Activated CD4-positive, alpha-beta memory T cell treated with anti-CD3 and anti-CD28 coated beads, Interleukin-2, amount 10 ng/mL, durations not matched to agents 7 days and 5 days (primary cell): ENCODE results near the gene TEX2. TPM values are rescaled to one million over a fixed set of nuclear protein-coding genes. Genes with fewer than 3 reads are reported as not detected.

Experiments used
- CTCF ChIA-PET: fragments of 350-600 bp; sonication (Branson Sonifier 250); formaldehyde crosslinking; loops from one replicate; lab custom pipeline; 2021; ENCODE audit warnings: antibody characterized with exemption, inconsistent platforms; lab: Charles Lee
- POLR2A ChIA-PET: fragments of 350-600 bp; sonication (Branson Sonifier 250); formaldehyde crosslinking; loops from one replicate; lab custom pipeline; 2021; ENCODE audit warnings: antibody characterized with exemption; lab: Charles Lee
- DNase-seq: peaks from one replicate; pipeline ENCODE4 v3.0.0-alpha.2; 2020
- H3K27ac Mint-ChIP-seq: one replicate; pipeline ENCODE4 v1.8.0; 2021; ENCODE audit warnings: mild to moderate bottlenecking, mixed read lengths
- H3K27me3 Mint-ChIP-seq: one replicate; pipeline ENCODE4 v1.8.0; 2021; ENCODE audit warnings: mixed read lengths
- H3K36me3 Mint-ChIP-seq: one replicate; pipeline ENCODE4 v1.8.0; 2021; ENCODE audit warnings: low read depth, mixed read lengths
- H3K4me1 Mint-ChIP-seq: one replicate; pipeline ENCODE4 v1.8.0; 2021; ENCODE audit warnings: mixed read lengths
- H3K4me3 Mint-ChIP-seq: one replicate; pipeline ENCODE4 v1.8.0; 2021; ENCODE audit warnings: mild to moderate bottlenecking, mixed read lengths
- H3K9me3 Mint-ChIP-seq: one replicate; pipeline ENCODE4 v1.8.0; 2021; ENCODE audit warnings: mixed read lengths
- total RNA-seq, 2 experiments: library from RNA; stranded (reverse); gene quantifications; one replicate each; pipeline ENCODE4 v1.2.3, GENCODE V29; 2021

The TEX2 gene
- total RNA-seq, 2 experiments from 2014 or later: 10.5 to 12.4 TPM

DNA sequence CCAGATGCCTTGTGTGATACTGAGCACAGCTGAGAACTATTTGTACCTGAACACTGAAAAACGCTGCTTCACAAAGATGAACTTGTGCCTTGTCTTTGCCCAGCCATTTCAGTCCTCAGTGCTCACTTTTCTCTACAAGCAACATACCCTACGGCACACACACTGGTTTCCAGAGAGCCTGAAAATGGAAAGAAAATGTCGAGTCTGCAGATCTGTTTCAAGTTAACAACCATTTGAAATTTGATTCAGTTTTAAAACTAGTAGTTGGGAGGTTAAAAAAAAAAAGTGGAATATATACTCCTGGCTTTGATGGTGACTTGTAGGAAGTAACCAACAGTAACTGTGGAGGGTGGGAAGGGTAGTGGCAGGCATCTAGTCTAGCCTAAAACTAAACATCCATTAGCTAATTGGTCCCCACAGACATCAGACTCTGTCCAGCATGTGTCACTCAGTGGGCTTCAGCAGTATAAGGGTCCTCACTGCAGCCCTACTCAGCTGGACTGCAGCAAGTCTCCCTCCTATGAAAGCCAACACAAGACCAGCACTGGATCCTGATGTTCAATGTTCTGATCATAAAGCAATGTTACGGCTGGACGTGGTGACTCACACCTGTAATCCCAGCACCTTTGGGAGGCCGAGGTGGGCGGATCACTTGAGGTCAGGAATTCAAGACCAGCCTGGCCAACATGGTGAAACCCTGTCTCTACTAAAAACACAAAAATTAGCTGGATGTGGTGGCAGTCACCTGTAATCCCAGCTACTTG lies 160.3 kb downstream of the TEX2 start:
- Mint-ChIP-seq H3K4me3 (no peak overlapping the region), H3K4me1 (peaks cover 75% of the 10 kb centered on the region), H3K9me3 (no peaks in the 10 kb centered on the region), H3K27ac (no peak overlapping the region), H3K27me3 (no peaks in the 10 kb centered on the region), H3K36me3 (peaks cover 53% of the 10 kb centered on the region)
- POLR2A ChIA-PET: interaction anchor here (0.6 to 1.6 kb wide), 6 partner anchors 10 to 178 kb away, joined by 3 to 9 read pairs (median 4); partner anchors contain the start of gene ERN1
- no peak for DNase-seq
- CTCF ChIA-PET: interaction anchor here (1.2 to 1.6 kb wide), 3 partner anchors 10 to 15 kb away, joined by 3 to 6 read pairs (median 6); no protein-coding TSS in a partner anchor

GRCh38 chr17:64099543-64099942 lies 163.5 kb downstream of the TEX2 start:
- peaks cover 77% of the 10 kb centered on the region for H3K4me1 Mint-ChIP-seq
- H3K9me3 Mint-ChIP-seq: no peaks in the 10 kb centered on the region
- no peaks in the 10 kb centered on the region for H3K27me3 Mint-ChIP-seq
- no peak overlapping the region for H3K27ac Mint-ChIP-seq
- no peak for DNase-seq
- no peak overlapping the region for H3K4me3 Mint-ChIP-seq
- ChIA-PET CTCF (no interaction called here), POLR2A (no interaction called here)
- peaks cover 67% of the 10 kb centered on the region for H3K36me3 Mint-ChIP-seq

Other genes starting within 250 kb of the TEX2 start
- 100 to 1,000 TPM; 118 to 122 TPM for gene ICAM2, start 242.6 kb downstream of the TEX2 start, total RNA-seq
- gene ERN1, start 133.1 kb downstream of the TEX2 start, total RNA-seq: 100 to 1,000 TPM; 126 to 128 TPM
- 1 to 10 TPM; 1.1 to 1.7 TPM for gene PECAM1, start 127.6 kb upstream of the TEX2 start, total RNA-seq
- under 1 TPM; 0.35 to 0.80 TPM for gene MILR1, start 185.9 kb upstream of the TEX2 start, total RNA-seq
- gene POLG2, start 233.8 kb upstream of the TEX2 start, total RNA-seq: 10 to 100 TPM; 34.7 to 35.2 TPM
- 100 to 1,000 TPM; 713 to 732 TPM for gene DDX5, start 243.0 kb upstream of the TEX2 start, total RNA-seq
- 10 to 100 TPM; 47.7 to 48.5 TPM for gene CEP95, start 243.7 kb upstream of the TEX2 start, total RNA-seq